GM21381 (cell line): ENCODE data around the gene PRKACA.

ENCODE experiments used
- ATAC-seq: cut with Tn5 transposase; IDR thresholded peaks from one replicate; pipeline ENCODE4 v1.9.1; 2021; ENCODE audit warnings: mild to moderate bottlenecking, moderate library complexity; ENCODE audit not compliant: unreplicated experiment

Gene PRKACA

GRCh38 chr19:14118165-14119051 lies 846 bp upstream of the PRKACA start:
- peak; percentile 44 for ATAC-seq

- ATAC-seq = no peak
These were observed 514 bp downstream of the PRKACA start for GRCh38 chr19:14116918-14117578.

GRCh38 chr19:14116525-14116917 lies 1.0 kb downstream of the PRKACA start:
- no peak for ATAC-seq

- no peak for ATAC-seq
These were observed 1.8 kb downstream of the PRKACA start for GRCh38 chr19:14115756-14116155.

- ATAC-seq = no peak
These were observed 2.7 kb downstream of the PRKACA start for GRCh38 chr19:14114854-14115253.

GRCh38 chr19:14114439-14114838 lies 3.1 kb downstream of the PRKACA start:
- no peak for ATAC-seq

GRCh38 chr19:14113762-14114414 lies 3.7 kb downstream of the PRKACA start:
- ATAC-seq = no peak

GRCh38 chr19:14112809-14113385 lies 4.7 kb downstream of the PRKACA start:
- no peak for ATAC-seq

- ATAC-seq = no peak
These were observed 5.3 kb downstream of the PRKACA start for GRCh38 chr19:14112051-14112808.

- no peak for ATAC-seq
These were observed 6.1 kb downstream of the PRKACA start for GRCh38 chr19:14111486-14111885.

GRCh38 chr19:14110650-14111049 lies 6.9 kb downstream of the PRKACA start:
- no peak for ATAC-seq

GRCh38 chr19:14107581-14108461 lies 9.7 kb downstream of the PRKACA start:
- no peak for ATAC-seq

GRCh38 chr19:14106840-14107239 lies 10.7 kb downstream of the PRKACA start:
- no peak for ATAC-seq

GRCh38 chr19:14105680-14106079 lies 11.9 kb downstream of the PRKACA start:
- no peak for ATAC-seq

GRCh38 chr19:14103310-14103709 lies 14.3 kb downstream of the PRKACA start:
- no peak for ATAC-seq

GRCh38 chr19:14102756-14103155 lies 14.8 kb downstream of the PRKACA start:
- no peak for ATAC-seq

- ATAC-seq = no peak
These were observed 15.4 kb downstream of the PRKACA start for GRCh38 chr19:14102102-14102696.

- ATAC-seq = no peak
These were observed 16.5 kb downstream of the PRKACA start for GRCh38 chr19:14101003-14101545.

GRCh38 chr19:14097532-14098151 lies 19.9 kb downstream of the PRKACA start:
- ATAC-seq = no peak
